HCT116 (cell line): ENCODE data around the gene CRISP2. TPM values are rescaled to one million over a fixed set of nuclear protein-coding genes. Genes with fewer than 3 reads are reported as not detected.

Experiments used
- ATAC-seq: fragments of 200-7000 bp; cut with Tn5 transposase; 2 replicates; pipeline ENCODE4 v1.9.1; 2020; ENCODE audit warnings: mild to moderate bottlenecking, moderate library complexity
- BruUV-seq: library from RNA; stranded (reverse); fragments of 400-500 nt; replicated peaks from 2 replicates; lab custom pipeline; 2021; lab: Mats Ljungman, UMichigan
- CTCF ChIA-PET: fragments of 300-600 bp; sonication (Branson Sonifier 250); formaldehyde crosslinking; loops from one replicate; lab custom pipeline; 2021; ENCODE audit warnings: antibody characterized with exemption; lab: Charles Lee
- POLR2A ChIA-PET: fragments of 300-600, 350-600 bp; sonication (Branson Sonifier 250); formaldehyde crosslinking; loops from one replicate; lab custom pipeline; 2021; ENCODE audit warnings: antibody characterized with exemption; lab: Charles Lee
- RAD21 ChIA-PET, 2 experiments: fragments of 300-600 bp; sonication (Branson Sonifier 250); formaldehyde crosslinking; loops; one replicate each; lab custom pipeline; 2023; ENCODE audit warnings: low total read pairs in 2 of 2; ENCODE audit not compliant: uncharacterized antibody in 2 of 2, unreplicated experiment in 2 of 2, low non-redundant PET in 1 of 2; lab: Charles Lee
- DNase-seq: peaks from one replicate; pipeline ENCODE4 v3.0.0-alpha.2; 2010; ENCODE audit warnings: low read depth, low spot score
- H2AFZ ChIP-seq: fragments of 200-600 bp; shearing (Covaris generic), sonication (generic); 2 replicates; pipeline ENCODE4 v1.6.1; 2017; ENCODE audit warnings: low read depth, mixed run types, mixed read lengths, antibody characterized with exemption, low read length; ENCODE audit not compliant: poor library complexity, severe bottlenecking
- H3K27ac ChIP-seq: 2 replicates; pipeline ENCODE4 v1.5.1; 2012; ENCODE audit warnings: low read depth, low read length
- H3K27me3 ChIP-seq: fragments of 200-600 bp; sonication (generic); 2 replicates; pipeline ENCODE4 v1.6.1; 2016; ENCODE audit warnings: mixed run types, low read length, mixed read lengths; ENCODE audit not compliant: insufficient read depth
- H3K36me3 ChIP-seq, 2 experiments: fragments of 200-500 bp in 1 of 2; fragments of 200-600 bp in 1 of 2; sonication (Bioruptor generic) in 1 of 2; sonication (generic) in 1 of 2; 2 replicates each; pipeline versions ENCODE4 v1.5.1 to v1.6.1; 2014 to 2016; ENCODE audit warnings: low read length in 2 of 2, inconsistent platforms in 1 of 2, mixed read lengths in 1 of 2, mixed run types in 1 of 2; ENCODE audit not compliant: insufficient read depth in 2 of 2, control insufficient read depth in 1 of 2
- H3K4me1 ChIP-seq, 2 experiments: fragments of 200-600 bp in 1 of 2; sonication (generic) in 1 of 2; 2 replicates each; pipeline versions ENCODE4 v1.5.1 to v1.6.1; 2012 to 2017; ENCODE audit warnings: low read length in 2 of 2, inconsistent platforms in 1 of 2, mild to moderate bottlenecking in 1 of 2, mixed read lengths in 1 of 2, mixed run types in 1 of 2, moderate library complexity in 1 of 2; ENCODE audit not compliant: insufficient read depth in 2 of 2, control insufficient read depth in 1 of 2
- H3K4me2 ChIP-seq: fragments of 200-600 bp; sonication (generic); 2 replicates; pipeline ENCODE4 v1.6.1; 2017; ENCODE audit warnings: mixed run types, low read length, mixed read lengths
- H3K4me3 ChIP-seq, 2 experiments: fragments of 200-600 bp in 1 of 2; sonication (generic) in 1 of 2; replicated peaks in 1 of 2; 2 replicates each; pipeline ENCODE4 v1.5.1; 2011 to 2016; ENCODE audit warnings: low read length in 2 of 2, control low read depth in 1 of 2, low read depth in 1 of 2, mild to moderate bottlenecking in 1 of 2, mixed read lengths in 1 of 2, mixed run types in 1 of 2
- H3K79me2 ChIP-seq: fragments of 200-600 bp; sonication (generic); 2 replicates; pipeline ENCODE4 v1.6.1; 2017; ENCODE audit warnings: mild to moderate bottlenecking, mixed run types, low read length, moderate library complexity, mixed read lengths; ENCODE audit not compliant: insufficient read depth
- H3K9ac ChIP-seq: fragments of 200-600 bp; sonication (generic); 2 replicates; pipeline ENCODE4 v1.6.1; 2016; ENCODE audit warnings: low read length, mixed read lengths
- H3K9me2 ChIP-seq: fragments of 200-600 bp; sonication (generic), shearing (Covaris generic); 2 replicates; pipeline ENCODE4 v1.6.1; 2017; ENCODE audit warnings: mixed run types, mild to moderate bottlenecking, moderate library complexity; ENCODE audit not compliant: insufficient read depth
- H3K9me3 ChIP-seq, 2 experiments: fragments of 200-500 bp in 1 of 2; fragments of 200-600 bp in 1 of 2; sonication (Bioruptor generic) in 1 of 2; sonication (generic) in 1 of 2; 2 replicates each; pipeline ENCODE4 v1.6.1; 2014 to 2017; ENCODE audit warnings: low read length in 2 of 2, mixed read lengths in 2 of 2, inconsistent platforms in 1 of 2, low read depth in 1 of 2, mild to moderate bottlenecking in 1 of 2, mixed run types in 1 of 2, moderate library complexity in 1 of 2; ENCODE audit not compliant: control insufficient read depth in 1 of 2, insufficient read depth in 1 of 2
- H4K20me1 ChIP-seq: fragments of 200-600 bp; sonication (generic), shearing (Covaris generic); 2 replicates; pipeline ENCODE4 v1.6.1; 2017; ENCODE audit warnings: mixed run types, mild to moderate bottlenecking, moderate library complexity; ENCODE audit not compliant: insufficient read depth
- EGR1 ChIP-seq: IDR thresholded peaks from 2 replicates; pipeline ENCODE4 v1.6.1; 2012; ENCODE audit warnings: low read depth
- MAX ChIP-seq: IDR thresholded peaks from 2 replicates; pipeline ENCODE4 v1.6.1; 2012
- RAD21 ChIP-seq: IDR thresholded peaks from 2 replicates; pipeline ENCODE4 v1.6.1; 2012; ENCODE audit warnings: low read depth, mild to moderate bottlenecking
- REST ChIP-seq: IDR thresholded peaks from 2 replicates; pipeline ENCODE4 v1.6.1; 2012; ENCODE audit warnings: low read depth
- SIN3A ChIP-seq: IDR thresholded peaks from 2 replicates; pipeline ENCODE4 v1.6.1; 2012; ENCODE audit warnings: low read depth
- SP1 ChIP-seq: IDR thresholded peaks from 2 replicates; pipeline ENCODE4 v1.6.1; 2012; ENCODE audit warnings: low read depth
- intact Hi-C: fragments of 100-400 bp; cut with micrococcal nuclease; formaldehyde crosslinking; loops from 2 replicates; pipeline ENCODE4 v1.10.0; 2022
- total RNA-seq: library from RNA; stranded (reverse); gene quantifications from one replicate; pipeline ENCODE4 v1.2.1, GENCODE V29; 2021; ENCODE audit not compliant: unreplicated experiment

Gene CRISP2
- total RNA-seq, 1 experiment from 2014 or later = not detected

- ChIA-PET CTCF (no interaction called here), POLR2A (no interaction called here), RAD21 (no interaction called here)
- H3K27ac ChIP-seq = no peak overlapping the region
- H3K4me3 ChIP-seq = no peak overlapping the region
- DNase-seq = no peak
- no peaks in the 10 kb centered on the region for H4K20me1 ChIP-seq
- TF ChIP-seq MAX (no peak), SIN3A (no peak), SP1 (no peak), RAD21 (no peak), EGR1 (no peak), REST (no peak)
- no peaks in the 10 kb centered on the region for H3K4me1 ChIP-seq
- H3K79me2 ChIP-seq = no peaks in the 10 kb centered on the region
- H3K36me3 ChIP-seq = no peaks in the 10 kb centered on the region
- H3K9me2 ChIP-seq = no peaks in the 10 kb centered on the region
- ATAC-seq = no peak
- no peaks in the 10 kb centered on the region for H3K27me3 ChIP-seq
- intact Hi-C loops = no loop called here
- no peak overlapping the region for H3K9ac ChIP-seq
- H3K4me2 ChIP-seq = no peak overlapping the region
- no peaks in the 10 kb centered on the region for H3K9me3 ChIP-seq
- no TSS peak for BruUV-seq
- H2AFZ ChIP-seq = no peak overlapping the region
Measured at GRCh38 chr6:49662231-49662891, 51.0 kb downstream of the CRISP2 start.
